ENCODE measurements around the gene SLC17A9.

DNA sequence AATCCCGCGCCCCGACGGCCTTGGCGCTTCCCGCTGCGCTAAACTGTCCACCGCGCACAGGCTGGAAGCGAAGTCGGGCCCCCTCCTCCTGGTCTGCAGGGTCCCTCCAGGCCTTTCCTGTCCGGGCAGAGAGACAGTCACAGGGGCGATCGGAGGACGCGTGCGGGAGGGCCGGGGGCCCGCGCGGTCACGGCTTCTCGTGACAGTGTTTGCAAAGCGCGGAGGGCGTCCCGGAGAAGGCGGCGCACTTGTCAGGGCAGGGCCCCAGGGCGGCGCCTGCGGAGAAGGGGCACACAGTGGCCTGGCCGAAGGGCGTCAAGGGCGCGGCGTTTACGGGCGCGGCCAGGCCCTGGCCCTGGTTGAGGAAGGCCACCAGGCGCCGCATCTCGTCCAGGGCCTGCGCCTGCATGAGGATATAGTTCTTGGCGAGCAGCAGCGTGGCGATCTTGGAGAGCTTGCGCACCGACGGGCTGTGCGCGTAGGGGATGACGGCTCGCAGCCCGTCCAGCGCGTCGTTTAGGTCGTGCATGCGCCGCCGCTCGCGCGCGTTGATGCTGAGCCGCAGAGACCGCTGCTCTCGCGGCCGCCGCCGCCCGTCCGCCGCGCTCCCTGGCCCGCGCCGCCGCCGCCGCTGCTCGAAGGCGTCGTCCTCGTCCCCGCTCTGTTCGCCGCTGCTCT lies 53.5 kb downstream of the SLC17A9 start:
- no peak for TF ChIP-seq GATA2 (IDR thresholded peaks at IDR 0.05; ENCODE audit: low read depth, low read length)
- TF ChIP-seq GATA3 (IDR thresholded peaks at IDR 0.05; ENCODE audit: low read depth, low read length), result no peak

Data from SH-SY5Y (cell line).